ENCODE results near the gene WDFY1. TPM values are rescaled to one million over a fixed set of nuclear protein-coding genes. Genes with fewer than 3 reads are reported as not detected.
"Not testable (repeated sequence)": the region's sequence is repeated elsewhere in the genome, so short reads cannot be mapped to it uniquely, and the experiment has no call there.

Gene WDFY1
- polyA plus RNA-seq, 1 donor, result 56.7 TPM

DNA sequence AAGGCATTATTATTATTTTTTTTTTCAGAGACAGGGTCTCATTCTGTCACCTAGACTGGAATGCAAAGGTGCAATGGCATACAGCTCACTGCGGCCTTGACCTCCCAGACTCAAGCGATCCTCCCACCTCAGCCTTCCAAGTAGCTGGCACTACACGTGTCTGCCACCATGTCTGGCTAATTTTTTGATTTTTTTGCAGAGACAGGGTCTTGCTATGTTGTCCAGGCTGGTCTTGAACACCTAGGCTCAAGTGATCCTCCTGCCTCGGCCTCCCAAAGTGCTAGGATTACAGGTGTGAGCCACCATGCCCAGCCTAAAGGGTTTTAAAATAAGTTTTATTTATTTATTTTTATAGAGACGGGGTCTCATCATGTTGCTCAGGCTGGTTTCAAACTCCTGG is 62.4 kb downstream of the WDFY1 start:
- no peak overlapping the region for H3K27ac ChIP-seq (ENCODE audit: low read length)
- no CpG with 5 or more reads among the region's 5 CpGs for WGBS (ENCODE audit: insufficient coverage, low lambda C conversion rate)

DNA sequence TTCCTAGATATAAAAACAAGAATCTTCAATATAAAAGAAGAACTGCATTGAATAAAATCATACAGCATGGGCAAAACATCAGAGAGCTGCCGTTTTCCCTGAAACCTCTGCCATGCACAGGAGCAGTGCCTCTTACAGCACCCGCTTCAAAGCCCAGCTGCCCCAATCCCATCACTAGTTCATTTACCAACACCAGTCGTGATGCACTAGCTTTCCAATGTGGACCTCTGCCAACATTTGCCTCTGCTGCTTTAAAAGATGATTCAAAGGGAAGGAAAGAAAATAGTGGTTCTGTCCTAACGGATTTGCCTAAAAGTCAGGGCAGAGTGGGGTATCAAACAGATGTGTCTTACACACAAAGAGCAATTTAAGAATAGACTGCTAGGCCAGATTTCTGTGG is 64.3 kb downstream of the WDFY1 start:
- no peaks in the 10 kb centered on the region for H3K27me3 ChIP-seq (ENCODE audit: control insufficient read depth, insufficient read depth, low read length)
- 100% methylated on average over 1 of the region's 4 CpGs for WGBS (ENCODE audit: insufficient coverage, low lambda C conversion rate)
- no peak overlapping the region for H3K4me3 ChIP-seq (ENCODE audit: low read length)
- H3K27ac ChIP-seq (ENCODE audit: low read length), result no peak overlapping the region
- H3K4me1 ChIP-seq (ENCODE audit: control insufficient read depth, insufficient read depth, low read length), result no peaks in the 10 kb centered on the region
- DNase-seq, result no peak
- H3K9me3 ChIP-seq (ENCODE audit: control insufficient read depth, low read depth, low read length), result no peaks in the 10 kb centered on the region
- peaks cover 71% of the 10 kb centered on the region for H3K36me3 ChIP-seq (ENCODE audit: control insufficient read depth, insufficient read depth, low read length)

More for the DNA sequence above, 62.4 kb downstream of the WDFY1 start:
- no peaks in the 10 kb centered on the region for H3K9me3 ChIP-seq (ENCODE audit: control insufficient read depth, low read depth, low read length)
- no peak for DNase-seq
- peaks cover 67% of the 10 kb centered on the region for H3K36me3 ChIP-seq (ENCODE audit: control insufficient read depth, insufficient read depth, low read length)
- no peaks in the 10 kb centered on the region for H3K27me3 ChIP-seq (ENCODE audit: control insufficient read depth, insufficient read depth, low read length)
- H3K4me1 ChIP-seq (ENCODE audit: control insufficient read depth, insufficient read depth, low read length), result no peaks in the 10 kb centered on the region
- H3K4me3 ChIP-seq (ENCODE audit: low read length), result no peak overlapping the region

DNA sequence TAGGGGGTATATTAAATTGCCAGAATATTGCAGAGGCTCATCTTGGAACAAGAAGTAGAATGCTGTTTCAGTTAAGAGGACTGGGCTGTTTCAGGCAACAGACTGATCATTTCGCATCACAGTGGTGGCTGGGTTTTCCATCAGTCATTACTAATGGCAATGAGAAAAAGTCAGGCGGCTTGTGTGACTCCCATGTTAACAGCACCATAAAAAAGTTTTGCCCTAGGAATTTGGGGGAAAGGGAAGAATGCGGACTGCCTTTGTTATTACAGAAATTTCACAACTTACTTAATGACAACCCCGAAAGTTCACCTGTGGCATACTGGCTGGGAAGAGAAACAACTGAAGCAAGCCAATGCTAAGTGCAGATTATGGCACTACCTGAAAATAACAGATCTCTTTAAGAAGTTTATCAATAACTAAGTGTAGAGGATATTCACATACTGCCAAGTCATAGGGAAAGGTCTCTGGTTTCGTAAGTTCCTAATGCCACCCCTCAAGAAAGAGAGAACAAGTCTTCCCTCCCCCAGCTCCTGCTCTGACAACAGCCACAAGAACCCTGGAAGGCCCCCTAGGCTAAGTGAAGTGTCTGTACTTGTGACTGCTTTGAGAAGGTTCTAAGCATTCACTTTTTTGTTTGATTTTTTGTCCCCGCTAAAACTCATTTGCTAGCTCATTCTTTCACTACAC is 67.3 kb downstream of the WDFY1 start:
- H3K9me3 ChIP-seq (ENCODE audit: control insufficient read depth, low read depth, low read length), result no peaks in the 10 kb centered on the region
- H3K4me3 ChIP-seq (ENCODE audit: low read length), result no peak overlapping the region
- no peak overlapping the region for H3K27ac ChIP-seq (ENCODE audit: low read length)
- peaks cover 61% of the 10 kb centered on the region for H3K36me3 ChIP-seq (ENCODE audit: control insufficient read depth, insufficient read depth, low read length)
- 100% methylated on average over 2 of the region's 6 CpGs for WGBS (ENCODE audit: insufficient coverage, low lambda C conversion rate)
- no peaks in the 10 kb centered on the region for H3K4me1 ChIP-seq (ENCODE audit: control insufficient read depth, insufficient read depth, low read length)
- H3K27me3 ChIP-seq (ENCODE audit: control insufficient read depth, insufficient read depth, low read length), result no peaks in the 10 kb centered on the region
- no peak for DNase-seq

DNA sequence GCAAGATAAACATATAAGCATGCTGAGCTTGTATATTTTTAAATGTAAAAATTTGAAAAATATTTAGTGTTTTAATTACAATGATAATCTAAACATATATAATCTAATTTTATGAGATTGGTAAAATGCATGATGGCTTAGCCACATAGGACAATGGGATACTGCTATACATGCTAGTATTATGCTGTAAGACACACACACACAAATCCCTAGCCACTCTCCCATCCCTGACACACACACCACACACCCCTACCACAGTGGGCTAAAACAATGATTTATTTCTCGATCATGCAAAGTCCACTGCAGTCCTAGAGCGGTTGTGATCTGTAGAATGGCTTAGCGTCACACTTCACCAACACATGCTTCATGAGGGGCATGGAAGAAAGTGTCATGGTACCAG is 71.5 kb downstream of the WDFY1 start:
- no peak overlapping the region for H3K4me3 ChIP-seq (ENCODE audit: low read length)
- no peaks in the 10 kb centered on the region for H3K4me1 ChIP-seq (ENCODE audit: control insufficient read depth, insufficient read depth, low read length)
- no peak for DNase-seq
- no peak overlapping the region for H3K27ac ChIP-seq (ENCODE audit: low read length)
- peaks cover 41% of the 10 kb centered on the region for H3K36me3 ChIP-seq (ENCODE audit: control insufficient read depth, insufficient read depth, low read length)
- no CpG with 5 or more reads among the region's 3 CpGs for WGBS (ENCODE audit: insufficient coverage, low lambda C conversion rate)
- no peaks in the 10 kb centered on the region for H3K27me3 ChIP-seq (ENCODE audit: control insufficient read depth, insufficient read depth, low read length)
- H3K9me3 ChIP-seq (ENCODE audit: control insufficient read depth, low read depth, low read length), result no peaks in the 10 kb centered on the region

DNA sequence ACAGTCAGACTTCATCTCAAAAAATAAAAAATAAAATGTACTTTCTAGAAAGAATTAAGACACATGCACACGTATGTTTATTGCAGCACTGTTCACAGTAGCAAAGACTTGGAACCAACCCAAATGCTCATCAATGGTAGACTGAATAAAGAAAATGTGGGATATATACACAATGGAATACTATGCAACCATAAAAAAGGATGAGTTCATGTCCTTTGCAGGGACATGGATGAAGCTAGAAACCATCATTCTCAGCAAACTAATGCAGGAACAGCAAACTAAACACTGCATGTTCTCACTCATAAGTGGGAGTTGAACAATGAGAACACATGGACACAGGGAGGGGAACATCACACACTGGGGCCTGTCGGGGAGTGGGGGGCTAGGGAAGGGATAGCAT is 72.4 kb downstream of the WDFY1 start:
- H3K4me3 ChIP-seq (ENCODE audit: low read length); H3K27ac ChIP-seq (ENCODE audit: low read length); H3K4me1 ChIP-seq (ENCODE audit: control insufficient read depth, insufficient read depth, low read length); H3K27me3 ChIP-seq (ENCODE audit: control insufficient read depth, insufficient read depth, low read length); DNase-seq; H3K9me3 ChIP-seq (ENCODE audit: control insufficient read depth, low read depth, low read length): not testable (repeated sequence)
- peaks cover 32% of the 10 kb centered on the region for H3K36me3 ChIP-seq (ENCODE audit: control insufficient read depth, insufficient read depth, low read length)
- WGBS (ENCODE audit: insufficient coverage, low lambda C conversion rate), result no CpG with 5 or more reads among the region's 2 CpGs

DNA sequence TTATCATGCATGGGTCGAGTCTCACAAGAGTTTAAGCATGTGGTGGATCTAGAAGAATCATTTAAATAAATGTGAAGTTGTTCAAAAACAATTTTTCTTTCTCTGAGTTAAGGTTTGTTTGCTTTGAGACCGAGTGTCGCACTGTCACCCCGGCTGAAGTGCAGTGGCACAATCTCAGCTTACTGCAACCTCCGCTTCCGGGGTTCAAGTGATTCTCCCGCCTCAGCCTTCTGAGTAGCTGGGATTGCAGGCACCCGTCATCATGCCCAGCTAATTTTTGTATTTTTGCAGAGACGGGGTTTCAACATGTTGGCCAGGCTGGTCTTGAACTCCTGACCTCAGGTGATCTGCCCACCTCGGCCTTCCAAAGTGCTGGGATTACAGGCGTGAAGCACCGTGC is 73.5 kb downstream of the WDFY1 start:
- H3K4me1 ChIP-seq (ENCODE audit: control insufficient read depth, insufficient read depth, low read length); H3K27ac ChIP-seq (ENCODE audit: low read length); H3K9me3 ChIP-seq (ENCODE audit: control insufficient read depth, low read depth, low read length); H3K27me3 ChIP-seq (ENCODE audit: control insufficient read depth, insufficient read depth, low read length); DNase-seq; H3K4me3 ChIP-seq (ENCODE audit: low read length): not testable (repeated sequence)
- H3K36me3 ChIP-seq (ENCODE audit: control insufficient read depth, insufficient read depth, low read length), result peaks cover 22% of the 10 kb centered on the region
- WGBS (ENCODE audit: insufficient coverage, low lambda C conversion rate), result no CpG with 5 or more reads among the region's 12 CpGs

DNA sequence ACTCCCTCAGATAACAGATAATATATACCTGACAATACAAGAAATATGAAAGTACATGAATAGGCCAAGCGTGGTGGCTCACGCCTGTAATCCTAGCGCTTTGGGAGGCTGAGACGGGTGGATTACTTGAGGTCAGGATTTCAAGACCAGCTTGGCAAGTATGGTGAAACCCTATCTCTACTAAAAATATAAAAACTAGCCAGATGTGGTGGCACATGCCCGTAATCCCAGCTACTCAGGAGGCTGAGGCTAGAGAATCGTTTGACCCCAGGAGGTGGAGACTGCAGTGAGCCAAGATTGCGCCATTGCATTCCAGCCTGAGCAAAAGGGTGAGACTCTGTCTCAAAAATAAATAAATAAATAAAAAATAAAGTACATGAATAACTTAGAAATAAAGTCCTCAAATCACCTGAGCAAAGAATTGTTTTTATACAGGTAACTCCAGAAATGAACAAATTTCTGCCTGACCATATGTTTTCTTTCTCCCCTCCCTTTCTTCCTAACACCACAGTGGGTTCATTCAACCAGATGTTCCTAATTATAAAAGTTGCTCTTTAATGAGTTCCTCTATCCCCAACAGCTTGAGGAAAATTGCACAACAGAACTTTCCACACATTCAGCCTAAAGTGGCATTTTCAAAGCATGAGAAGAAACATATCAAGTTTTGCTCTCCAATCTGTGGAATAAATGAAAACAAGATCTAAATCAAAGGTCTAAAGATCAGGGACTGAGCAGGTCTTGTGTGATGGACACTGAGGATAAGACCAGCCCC is 74.1 kb downstream of the WDFY1 start:
- no peaks in the 10 kb centered on the region for H3K27me3 ChIP-seq (ENCODE audit: control insufficient read depth, insufficient read depth, low read length)
- no peak overlapping the region for H3K4me3 ChIP-seq (ENCODE audit: low read length)
- no peak for DNase-seq
- H3K4me1 ChIP-seq (ENCODE audit: control insufficient read depth, insufficient read depth, low read length), result no peaks in the 10 kb centered on the region
- peaks cover 19% of the 10 kb centered on the region for H3K36me3 ChIP-seq (ENCODE audit: control insufficient read depth, insufficient read depth, low read length)
- no CpG with 5 or more reads among the region's 7 CpGs for WGBS (ENCODE audit: insufficient coverage, low lambda C conversion rate)
- H3K27ac ChIP-seq (ENCODE audit: low read length), result no peak overlapping the region
- no peaks in the 10 kb centered on the region for H3K9me3 ChIP-seq (ENCODE audit: control insufficient read depth, low read depth, low read length)

DNA sequence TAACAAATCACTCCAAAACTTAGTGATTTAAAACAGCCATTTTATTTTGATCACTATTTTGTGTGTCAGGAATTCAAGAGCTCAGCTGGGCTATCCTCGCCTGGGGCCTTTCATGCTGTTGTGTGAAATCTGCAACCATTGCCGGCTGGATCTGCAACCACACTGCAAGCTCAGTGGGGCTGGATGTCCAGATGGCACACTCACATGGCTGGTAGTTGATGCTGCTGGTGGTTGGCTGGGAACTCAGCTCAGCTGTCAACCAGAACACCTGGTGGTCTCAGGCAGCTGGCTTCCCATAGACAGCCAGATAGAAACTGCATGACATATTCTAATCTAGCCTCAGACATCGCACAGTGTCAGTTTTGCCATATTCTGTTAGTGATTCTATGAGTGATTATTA is 77.1 kb downstream of the WDFY1 start:
- no CpG with 5 or more reads among the region's 3 CpGs for WGBS (ENCODE audit: insufficient coverage, low lambda C conversion rate)
- DNase-seq, result no peak
- no peak overlapping the region for H3K27ac ChIP-seq (ENCODE audit: low read length)
- no peaks in the 10 kb centered on the region for H3K9me3 ChIP-seq (ENCODE audit: control insufficient read depth, low read depth, low read length)
- H3K4me3 ChIP-seq (ENCODE audit: low read length), result no peak overlapping the region
- peaks cover 9% of the 10 kb centered on the region for H3K36me3 ChIP-seq (ENCODE audit: control insufficient read depth, insufficient read depth, low read length)
- no peaks in the 10 kb centered on the region for H3K4me1 ChIP-seq (ENCODE audit: control insufficient read depth, insufficient read depth, low read length)
- no peaks in the 10 kb centered on the region for H3K27me3 ChIP-seq (ENCODE audit: control insufficient read depth, insufficient read depth, low read length)

DNA sequence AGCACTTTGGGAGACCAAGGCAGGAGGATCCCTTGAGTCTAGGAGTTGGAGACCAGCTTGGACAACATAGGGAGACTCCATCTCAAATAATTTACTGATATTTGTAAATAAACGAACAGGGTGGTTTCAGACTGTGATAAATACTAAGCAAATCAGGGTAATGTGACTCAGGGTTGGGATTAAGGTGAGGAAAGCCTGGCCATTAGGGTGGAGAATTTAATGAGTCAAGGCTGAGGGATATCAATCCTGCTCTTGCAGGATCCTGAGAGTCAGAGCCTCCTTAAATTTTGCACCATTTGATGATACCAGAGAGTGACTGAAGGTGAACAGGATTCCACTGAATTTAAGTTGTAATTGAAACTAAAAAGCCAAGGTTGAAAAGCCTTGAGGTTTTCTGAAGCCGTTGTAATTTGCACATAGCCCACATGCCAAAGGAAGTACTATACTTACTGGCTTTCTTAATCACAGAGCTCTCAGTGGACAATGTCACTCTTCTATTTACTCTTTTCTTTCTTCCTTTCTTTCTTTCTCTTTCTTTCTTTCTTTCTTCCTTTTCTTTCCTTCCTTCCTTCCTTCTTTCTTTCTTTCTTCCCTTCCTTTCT is 79.1 kb downstream of the WDFY1 start:
- Histone ChIP-seq H3K27me3 (ENCODE audit: control insufficient read depth, insufficient read depth, low read length) (no peaks in the 10 kb centered on the region), H3K4me1 (ENCODE audit: control insufficient read depth, insufficient read depth, low read length) (peaks cover 11% of the 10 kb centered on the region), H3K27ac (ENCODE audit: low read length) (no peak overlapping the region), H3K9me3 (ENCODE audit: control insufficient read depth, low read depth, low read length) (no peaks in the 10 kb centered on the region), H3K4me3 (ENCODE audit: low read length) (no peak overlapping the region), H3K36me3 (ENCODE audit: control insufficient read depth, insufficient read depth, low read length) (peaks cover 9% of the 10 kb centered on the region)
- WGBS (ENCODE audit: insufficient coverage, low lambda C conversion rate), result 100% methylated on average over 1 of the region's 2 CpGs
- DNase-seq, result no peak

DNA sequence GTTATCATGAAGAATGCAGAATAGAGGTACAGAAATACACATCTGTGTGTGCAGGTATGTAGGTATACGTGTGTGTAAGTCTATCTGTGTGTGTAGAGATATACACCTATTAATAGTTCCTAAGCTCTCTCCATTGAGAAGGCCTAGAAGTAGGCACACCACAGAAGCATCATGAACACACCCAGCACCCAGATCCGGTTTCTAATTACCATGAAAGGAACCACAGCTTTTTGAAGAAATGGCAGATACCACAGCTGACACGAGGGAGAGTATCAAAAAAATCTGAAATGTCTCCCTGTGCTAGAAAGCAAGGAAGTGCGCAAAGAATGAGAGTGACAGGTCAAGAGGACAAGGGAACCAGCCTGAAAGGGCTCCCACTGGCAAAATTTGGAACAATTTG is 80.0 kb downstream of the WDFY1 start:
- peaks cover 19% of the 10 kb centered on the region for H3K4me1 ChIP-seq (ENCODE audit: control insufficient read depth, insufficient read depth, low read length)
- no peak overlapping the region for H3K27ac ChIP-seq (ENCODE audit: low read length)
- H3K9me3 ChIP-seq (ENCODE audit: control insufficient read depth, low read depth, low read length), result no peaks in the 10 kb centered on the region
- WGBS (ENCODE audit: insufficient coverage, low lambda C conversion rate), result no CpG with 5 or more reads among the region's 4 CpGs
- H3K27me3 ChIP-seq (ENCODE audit: control insufficient read depth, insufficient read depth, low read length), result no peaks in the 10 kb centered on the region
- no peak for DNase-seq
- H3K4me3 ChIP-seq (ENCODE audit: low read length), result no peak overlapping the region
- H3K36me3 ChIP-seq (ENCODE audit: control insufficient read depth, insufficient read depth, low read length), result peaks cover 2% of the 10 kb centered on the region

Data from large intestine (tissue), 3 donors.